Non-pigmented ciliary epithelial cell (primary cell): ENCODE data around the gene CDK5.

Source experiments
- DNase-seq: peaks from one replicate; pipeline ENCODE4 v3.0.0-alpha.2; 2010; ENCODE audit warnings: low read depth

The CDK5 gene

GRCh38 chr7:151086802-151087244 lies 29.1 kb upstream of the CDK5 start:
- DNase-seq, result no peak

DNA sequence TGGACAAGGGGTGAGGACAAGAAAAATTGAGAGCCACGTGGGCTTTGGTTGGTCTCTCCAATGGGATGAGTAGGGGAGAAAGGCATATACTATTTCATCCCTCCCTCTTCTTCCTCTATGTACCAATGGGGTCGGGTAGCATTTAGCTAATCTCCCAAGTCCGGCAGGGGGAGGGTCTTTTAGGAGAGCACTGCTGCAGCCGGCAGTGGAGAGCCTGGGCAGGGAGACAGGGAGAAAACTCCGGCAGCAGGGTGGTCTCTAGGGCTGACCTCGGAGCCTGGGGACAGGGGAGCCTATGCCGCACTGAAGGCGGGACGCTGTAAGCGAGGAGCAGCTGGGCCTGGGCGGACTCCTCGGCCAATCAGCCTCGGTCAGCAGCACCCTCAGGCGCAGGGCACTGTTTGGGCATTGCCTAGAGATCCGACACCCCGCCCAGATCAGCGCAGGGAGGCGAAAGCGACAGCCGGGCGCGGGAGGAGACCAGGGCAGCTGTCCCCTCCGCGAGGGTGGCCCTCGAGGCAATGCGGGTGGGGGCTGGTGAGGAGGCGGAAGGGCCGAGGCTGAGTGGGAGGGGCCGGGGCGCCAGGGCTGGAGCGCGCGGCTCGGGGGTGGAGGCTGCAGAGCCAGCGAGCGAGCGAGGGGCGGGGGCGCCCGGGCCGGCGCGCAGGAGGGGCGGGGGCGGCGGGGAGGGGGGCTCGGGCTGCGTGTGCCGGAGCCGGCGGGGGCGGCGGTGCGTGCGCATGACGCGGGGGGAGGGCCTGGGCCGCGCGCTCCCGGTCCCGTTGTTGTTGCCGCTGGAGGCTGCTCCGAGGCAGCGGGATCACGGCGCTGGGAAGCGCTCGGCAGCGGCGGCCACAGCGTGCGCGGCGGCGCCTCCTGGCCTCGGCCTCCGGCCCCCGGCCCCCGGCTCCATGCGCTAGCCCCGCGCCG lies 28.3 kb upstream of the CDK5 start, which contains the start of gene AGAP3:
TSS of gene AGAP3 (plus strand) at position 785 of the 930 bp plus-strand sequence. CDS start 267 bp downstream, outside the sequence.
- no peak for DNase-seq

DNA sequence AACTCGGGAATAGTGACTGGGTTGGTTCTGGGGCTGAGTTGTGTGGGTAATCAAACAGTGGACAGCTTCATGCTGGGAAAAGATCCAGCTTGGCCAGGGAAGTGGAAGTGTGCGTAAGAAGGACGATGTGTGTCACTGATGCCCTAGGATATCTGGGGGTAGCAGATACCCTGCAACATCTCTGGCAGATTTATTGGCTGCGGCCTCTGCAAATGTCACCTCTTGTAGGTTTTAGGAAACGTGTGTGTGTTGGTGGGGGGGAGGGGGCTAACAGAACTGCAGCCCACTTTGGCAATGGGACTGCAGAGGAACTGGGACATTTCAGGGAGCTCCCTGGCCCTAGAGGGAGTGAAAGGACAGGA lies 27.6 kb upstream of the CDK5 start:
- no peak for DNase-seq

DNA sequence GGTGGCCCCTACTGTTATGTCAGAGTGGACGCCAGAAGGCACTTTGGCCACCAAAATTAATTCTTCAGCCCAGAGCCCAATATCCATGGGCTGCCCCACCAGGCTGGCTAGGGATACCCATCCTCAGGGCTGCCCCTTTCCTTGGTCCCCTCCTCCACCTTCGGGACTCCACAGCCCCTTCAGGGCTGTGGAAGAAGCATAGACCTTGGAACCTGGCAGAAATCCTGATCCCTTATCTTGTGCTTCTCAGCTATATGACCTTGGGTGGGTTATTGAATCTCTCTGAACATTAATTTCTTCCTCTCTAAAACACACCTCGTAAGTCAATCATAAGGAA lies 26.1 kb upstream of the CDK5 start:
- no peak for DNase-seq

DNA sequence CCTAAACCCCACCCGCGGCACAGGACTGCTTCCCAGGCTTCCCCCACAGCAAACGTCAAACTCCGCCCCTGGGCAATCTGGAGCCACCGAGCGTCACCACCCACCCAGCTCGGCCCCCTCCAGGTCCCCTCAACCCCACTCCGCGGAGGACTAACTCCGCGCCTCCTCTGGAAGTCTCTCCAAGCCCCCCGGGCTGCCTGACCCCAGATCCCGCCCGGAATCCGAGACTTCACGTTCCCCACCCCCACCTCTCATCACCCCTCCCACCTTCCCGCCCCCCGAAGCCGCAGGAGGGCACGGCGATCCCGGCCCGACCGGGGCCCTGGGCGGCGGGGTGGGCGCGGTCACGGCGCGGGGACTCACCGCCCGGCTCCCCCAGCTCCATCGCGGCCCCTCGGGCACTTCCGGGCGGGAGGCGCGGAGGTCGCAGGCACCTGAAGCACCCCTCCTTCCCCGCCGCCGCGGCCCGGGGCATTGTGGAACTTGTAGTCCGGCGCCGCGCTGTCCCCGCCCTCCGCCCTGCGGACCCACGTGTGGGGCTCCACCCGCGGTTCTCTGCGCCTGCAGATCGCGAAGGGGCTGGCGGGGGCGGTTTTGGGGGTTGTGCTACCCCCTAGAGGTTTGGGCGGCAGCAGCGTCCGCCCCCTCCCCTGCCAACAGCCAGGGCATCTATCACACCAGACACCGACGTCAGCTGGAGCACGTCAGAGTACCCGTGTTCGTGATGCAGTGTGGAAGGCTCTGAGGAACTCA lies 25.6 kb upstream of the CDK5 start, which contains the start of gene TMUB1:
TSS of gene TMUB1 (minus strand) at position 423 of the 753 bp plus-strand sequence. CDS start 930 bp downstream, outside the sequence.
- DNase-seq, result no peak

- no peak for DNase-seq
Measured at GRCh38 chr7:151082141-151083070, 24.7 kb upstream of the CDK5 start.

- DNase-seq, result no peak
Measured at GRCh38 chr7:151081170-151082101, 23.7 kb upstream of the CDK5 start.

DNA sequence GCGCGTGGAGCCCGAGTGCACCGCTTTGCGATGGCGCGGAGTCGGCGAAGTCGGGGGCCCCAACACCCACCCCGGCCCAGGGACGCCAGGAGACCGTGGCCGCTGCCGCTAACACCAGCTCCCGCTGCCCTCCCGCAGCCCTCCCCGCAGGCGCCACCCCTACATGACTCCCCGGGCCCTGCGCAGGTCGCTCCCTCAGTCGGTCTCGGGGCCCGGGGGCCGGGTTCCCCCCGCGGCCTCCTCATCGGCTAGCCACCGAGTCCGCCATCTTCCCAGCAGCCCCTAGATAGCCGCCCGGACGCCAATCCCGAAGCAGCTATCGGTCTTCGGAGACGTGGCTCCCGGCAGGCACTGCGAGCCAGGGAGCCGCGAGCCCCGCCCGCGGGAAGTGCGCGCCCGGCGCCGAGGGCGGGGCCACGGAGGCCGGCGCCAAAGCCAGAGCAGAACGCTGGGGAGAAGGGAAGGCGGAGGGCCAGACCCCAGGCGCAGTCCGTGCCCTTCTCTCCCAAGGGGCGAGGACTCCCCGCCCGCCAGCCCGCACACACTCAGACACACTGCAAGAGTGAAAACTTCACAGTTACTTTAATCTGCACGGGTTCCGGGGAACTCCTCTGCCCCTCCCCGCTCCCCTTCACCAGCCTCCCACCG lies 22.9 kb upstream of the CDK5 start, which contains the start of gene FASTK:
TSS of gene FASTK (minus strand) at position 288 of the 648 bp plus-strand sequence. CDS start at position 245, 43 bp downstream.
- no peak for DNase-seq

- DNase-seq, result no peak
Measured at GRCh38 chr7:151080067-151080521, 22.4 kb upstream of the CDK5 start.

GRCh38 chr7:151079199-151079910 lies 21.7 kb upstream of the CDK5 start:
- DNase-seq, result no peak

DNA sequence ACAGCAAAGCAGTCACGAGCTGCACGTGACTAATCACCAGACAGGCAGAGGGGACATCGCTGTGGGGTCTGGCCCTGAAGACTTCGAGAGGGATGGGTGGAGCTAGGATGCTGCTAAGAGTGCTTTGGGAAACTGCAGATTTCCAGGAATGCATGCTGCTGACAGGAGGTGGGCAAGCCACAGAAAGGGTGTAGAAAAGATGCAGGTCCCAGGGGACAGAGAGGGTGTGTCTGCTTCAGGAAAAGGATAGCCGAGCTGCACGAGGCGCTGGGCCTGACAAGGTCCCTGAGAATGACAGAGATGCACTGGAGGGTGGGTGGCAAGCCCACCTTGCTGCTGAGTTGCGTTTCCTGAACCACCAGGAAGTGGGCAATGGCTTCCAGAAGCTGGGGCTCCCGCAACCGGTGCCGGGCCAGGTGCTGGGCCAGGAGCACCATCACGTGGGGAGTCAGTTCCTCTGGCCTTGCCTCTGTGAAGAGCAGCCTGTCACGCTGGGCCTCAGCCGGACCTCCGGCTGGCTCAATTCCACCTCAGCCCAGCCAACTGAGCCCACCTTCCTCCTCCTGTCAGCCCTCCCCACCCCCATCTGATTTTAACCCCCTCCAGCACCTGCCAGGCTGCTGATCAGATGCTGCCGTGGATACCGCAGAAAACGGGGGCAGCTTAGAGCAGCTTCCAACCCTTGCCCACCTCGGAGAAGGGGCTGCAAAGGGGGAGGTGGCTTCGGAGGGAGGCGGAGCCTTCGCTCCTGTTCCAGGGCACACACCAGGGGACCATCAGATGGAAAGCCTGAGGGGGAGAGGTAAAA lies 20.7 kb upstream of the CDK5 start:
- DNase-seq, result no peak

DNA sequence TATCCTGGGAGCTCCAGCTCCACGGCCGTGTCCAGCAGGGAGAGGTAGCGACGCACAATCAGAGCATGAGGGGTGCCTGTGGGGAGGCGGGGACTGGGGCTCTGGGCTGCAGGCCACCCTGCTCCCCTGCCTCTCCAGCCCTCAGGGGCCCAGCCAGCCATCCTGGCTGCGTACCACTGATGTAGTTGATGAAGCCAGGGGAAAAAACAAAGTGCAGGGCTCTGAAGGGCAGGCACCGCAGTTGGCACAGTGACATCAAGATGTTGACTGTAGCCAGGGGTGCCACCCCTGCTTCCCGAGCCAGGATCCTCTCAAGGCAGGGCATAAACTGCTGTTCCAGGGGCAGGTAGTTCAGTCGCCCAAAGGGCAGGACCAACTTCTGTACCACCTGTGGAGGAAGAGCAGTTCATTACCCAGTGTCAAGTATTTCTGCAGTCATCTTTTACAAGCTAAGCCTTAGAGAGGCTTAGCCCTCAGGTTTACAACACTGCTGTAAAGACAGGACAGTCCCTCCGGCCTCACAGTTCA lies 20.1 kb upstream of the CDK5 start:
- no peak for DNase-seq

DNA sequence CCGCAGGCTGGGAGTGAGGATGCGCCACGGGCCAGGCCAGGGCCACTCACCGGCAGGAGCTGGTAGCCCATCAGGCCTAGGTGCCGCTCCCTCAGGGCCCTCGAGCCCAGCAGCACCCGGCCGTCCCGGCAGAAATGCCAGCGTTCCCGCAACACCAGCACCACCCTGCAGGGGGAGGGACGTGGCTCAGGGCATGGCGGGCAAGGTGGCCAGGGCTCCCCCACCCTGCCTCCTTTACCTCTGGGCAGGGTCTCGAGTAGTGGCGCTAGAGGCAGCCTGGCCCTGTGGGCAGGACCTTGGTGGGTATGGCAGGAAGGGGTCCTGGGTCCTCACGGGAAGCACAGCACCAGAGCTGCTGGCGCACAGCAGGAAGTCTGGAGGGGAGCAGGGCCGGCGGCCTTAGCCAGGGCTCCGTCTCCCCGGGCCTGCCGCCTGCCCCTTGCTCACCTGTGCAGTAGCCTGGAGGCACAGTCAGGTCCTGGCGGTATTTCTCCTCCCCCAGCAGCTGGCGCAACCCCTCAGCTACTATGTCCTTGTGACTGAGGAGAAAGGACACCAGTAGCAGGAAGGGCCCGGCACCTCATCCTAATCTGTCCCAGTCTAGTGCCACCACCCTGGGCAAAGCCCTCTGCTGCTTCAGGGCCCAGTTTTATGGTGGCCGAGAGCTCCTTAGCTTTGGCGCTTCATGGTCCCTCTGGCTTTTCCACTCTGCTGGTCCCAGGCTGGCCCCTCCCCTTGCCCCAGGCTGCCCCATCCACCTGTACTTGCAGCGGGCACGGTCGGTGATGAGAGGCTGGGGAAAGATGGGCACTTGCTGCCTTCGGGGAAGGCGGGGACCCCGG lies 19.4 kb upstream of the CDK5 start:
- no peak for DNase-seq

DNA sequence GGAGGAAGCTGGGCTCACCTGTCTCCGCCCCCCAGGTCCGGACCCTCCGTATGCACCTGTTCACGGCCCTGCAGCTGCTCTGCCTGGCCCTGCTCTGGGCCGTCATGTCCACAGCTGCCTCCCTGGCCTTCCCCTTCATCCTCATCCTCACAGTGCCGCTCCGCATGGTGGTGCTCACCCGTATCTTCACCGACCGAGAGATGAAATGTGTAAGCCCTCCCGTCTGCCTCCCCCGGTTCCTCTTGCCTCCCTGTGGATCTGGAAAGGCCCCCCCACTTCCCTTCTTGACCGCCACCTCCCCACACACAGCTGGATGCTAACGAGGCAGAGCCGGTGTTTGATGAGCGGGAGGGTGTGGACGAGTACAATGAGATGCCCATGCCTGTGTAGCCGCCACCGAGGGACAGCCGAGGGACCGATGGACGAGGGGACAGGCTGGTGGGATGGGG lies 18.3 kb upstream of the CDK5 start:
- DNase-seq, result no peak

GRCh38 chr7:151075662-151075971 lies 17.9 kb upstream of the CDK5 start:
- no peak for DNase-seq

DNA sequence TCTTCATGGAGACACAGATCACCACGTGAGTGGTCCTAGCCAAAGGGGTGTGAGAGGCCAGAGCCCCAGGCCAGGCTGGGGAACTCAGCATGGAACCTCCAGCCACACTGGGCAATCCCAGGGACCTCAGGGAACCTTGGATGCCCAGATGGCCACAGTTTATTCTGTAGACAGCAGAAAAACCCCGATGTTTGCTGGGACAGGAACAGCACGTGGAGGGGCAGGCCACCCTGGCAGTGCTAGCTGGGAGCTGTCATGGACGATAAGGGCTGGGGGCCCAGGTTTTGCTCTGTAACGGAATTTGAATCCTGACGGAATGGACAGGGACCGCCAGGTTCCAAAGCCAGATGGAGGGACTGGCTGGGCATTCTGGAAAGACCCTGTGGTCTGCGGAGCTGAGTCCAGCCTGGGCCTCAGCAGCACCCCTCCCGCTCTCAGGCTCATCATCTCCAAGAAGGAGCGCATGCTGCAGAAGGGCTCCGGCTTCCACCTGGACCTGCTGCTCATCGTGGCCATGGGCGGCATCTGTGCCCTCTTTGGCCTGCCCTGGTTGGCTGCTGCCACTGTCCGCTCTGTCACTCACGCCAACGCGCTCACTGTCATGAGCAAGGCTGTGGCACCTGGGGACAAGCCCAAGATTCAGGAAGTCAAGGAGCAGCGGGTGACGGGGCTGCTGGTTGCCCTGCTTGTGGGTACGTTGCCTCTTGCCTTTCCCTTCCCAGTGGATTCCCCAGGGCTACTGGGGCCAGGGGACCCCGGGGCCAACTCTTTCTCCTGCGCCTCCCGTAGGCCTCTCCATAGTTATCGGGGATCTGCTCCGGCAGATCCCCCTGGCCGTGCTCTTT lies 17.3 kb upstream of the CDK5 start:
- DNase-seq, result no peak
